H9 (cell line): ENCODE results near the gene VIPR2. TPM values are rescaled to one million over a fixed set of nuclear protein-coding genes. Genes with fewer than 3 reads are reported as not detected.
"Not testable (repeated sequence)": the region's sequence is repeated elsewhere in the genome, so short reads cannot be mapped to it uniquely, and the experiment has no call there.

Source experiments
- DNase-seq: peaks from one replicate; pipeline ENCODE4 v3.0.0-alpha.2; 2017
- H2AFZ ChIP-seq: one replicate; pipeline ENCODE4 v1.6.1; 2013; ENCODE audit warnings: mild to moderate bottlenecking, low read length, control low read depth, moderate library complexity
- H2AK5ac ChIP-seq: 2 replicates; pipeline ENCODE4 v1.6.1; 2013; ENCODE audit warnings: low read length, control low read depth, mixed read lengths; ENCODE audit not compliant: insufficient read length
- H2BK120ac ChIP-seq: one replicate; pipeline ENCODE4 v1.6.1; 2013; ENCODE audit warnings: low read depth, mild to moderate bottlenecking, low read length, control low read depth, inconsistent platforms; ENCODE audit not compliant: poor library complexity, severe bottlenecking
- H2BK12ac ChIP-seq: 2 replicates; pipeline ENCODE4 v1.6.1; 2013; ENCODE audit warnings: low read length, control low read depth, mixed read lengths, low read depth; ENCODE audit not compliant: insufficient read length
- H2BK15ac ChIP-seq: 2 replicates; pipeline ENCODE4 v1.6.1; 2013; ENCODE audit warnings: low read depth, low read length, control low read depth
- H2BK20ac ChIP-seq: one replicate; pipeline ENCODE4 v1.6.1; 2013; ENCODE audit warnings: low read depth, mild to moderate bottlenecking, low read length, control low read depth, inconsistent platforms; ENCODE audit not compliant: poor library complexity, severe bottlenecking
- H2BK5ac ChIP-seq: 2 replicates; pipeline ENCODE4 v1.6.1; 2013; ENCODE audit warnings: low read length, control low read depth, mixed read lengths; ENCODE audit not compliant: insufficient read length
- H3K14ac ChIP-seq: 2 replicates; pipeline ENCODE4 v1.6.1; 2013; ENCODE audit warnings: low read length, control low read depth; ENCODE audit not compliant: insufficient read depth
- H3K18ac ChIP-seq: 2 replicates; pipeline ENCODE4 v1.6.1; 2013; ENCODE audit warnings: low read depth, mild to moderate bottlenecking, mixed read lengths, low read length, control low read depth; ENCODE audit not compliant: insufficient read length
- H3K23ac ChIP-seq: 2 replicates; pipeline ENCODE4 v1.6.1; 2013; ENCODE audit warnings: low read length, control low read depth, mixed read lengths, low read depth; ENCODE audit not compliant: insufficient read length
- H3K23me2 ChIP-seq: 2 replicates; pipeline ENCODE4 v1.6.1; 2013; ENCODE audit warnings: low read depth, mild to moderate bottlenecking, mixed read lengths, low read length, control low read depth; ENCODE audit not compliant: insufficient read length, poor library complexity, severe bottlenecking
- H3K27ac ChIP-seq: 2 replicates; pipeline ENCODE4 v1.5.1; 2013; ENCODE audit warnings: low read length, control low read depth, mixed read lengths, low read depth; ENCODE audit not compliant: insufficient read length
- H3K27me3 ChIP-seq: 2 replicates; pipeline ENCODE4 v1.6.1; 2013; ENCODE audit warnings: low read length, control low read depth, inconsistent platforms; ENCODE audit not compliant: insufficient read depth
- H3K4ac ChIP-seq: 2 replicates; pipeline ENCODE4 v1.6.1; 2013; ENCODE audit warnings: low read depth, mild to moderate bottlenecking, control low read depth, inconsistent platforms, low read length, moderate library complexity
- H3K4me1 ChIP-seq: 2 replicates; pipeline ENCODE4 v1.6.1; 2013; ENCODE audit warnings: low read length, control low read depth, inconsistent platforms; ENCODE audit not compliant: insufficient read depth
- H3K4me2 ChIP-seq: 2 replicates; pipeline ENCODE4 v1.6.1; 2013; ENCODE audit warnings: low read length, control low read depth, mixed read lengths; ENCODE audit not compliant: insufficient read length, insufficient read depth
- H3K56ac ChIP-seq: 2 replicates; pipeline ENCODE4 v1.6.1; 2013; ENCODE audit warnings: low read depth, mild to moderate bottlenecking, mixed read lengths, low read length, control low read depth; ENCODE audit not compliant: insufficient read length
- H3K79me1 ChIP-seq: 2 replicates; pipeline ENCODE4 v1.6.1; 2013; ENCODE audit warnings: low read depth, mild to moderate bottlenecking, moderate library complexity, low read length, control low read depth, inconsistent platforms; ENCODE audit not compliant: insufficient read depth, poor library complexity, severe bottlenecking
- H3K79me2 ChIP-seq: 2 replicates; pipeline ENCODE4 v1.6.1; 2013; ENCODE audit warnings: low read length, control low read depth, inconsistent platforms; ENCODE audit not compliant: insufficient read depth
- H3K9ac ChIP-seq: 2 replicates; pipeline ENCODE4 v1.6.1; 2013; ENCODE audit warnings: low read length, control low read depth, mixed read lengths; ENCODE audit not compliant: insufficient read length; ENCODE audit errors: extremely low read depth
- H3K9me3 ChIP-seq: one replicate; pipeline ENCODE4 v1.6.1; 2013; ENCODE audit warnings: low read depth, low read length, inconsistent platforms; ENCODE audit not compliant: control insufficient read depth
- H3T11ph ChIP-seq: one replicate; pipeline ENCODE4 v1.6.1; 2013; ENCODE audit warnings: mild to moderate bottlenecking, low read length, control low read depth, inconsistent platforms
- H4K20me1 ChIP-seq: one replicate; pipeline ENCODE4 v1.6.1; 2013; ENCODE audit not compliant: control insufficient read depth, insufficient read length, insufficient read depth
- H4K5ac ChIP-seq: 2 replicates; pipeline ENCODE4 v1.6.1; 2013; ENCODE audit warnings: low read depth, mild to moderate bottlenecking, mixed read lengths, low read length, control low read depth; ENCODE audit not compliant: insufficient read length
- H4K8ac ChIP-seq: replicated peaks from 2 replicates; pipeline ENCODE4 v1.6.1; 2013; ENCODE audit warnings: low read length, control low read depth, mixed read lengths, low read depth; ENCODE audit not compliant: insufficient read length
- H4K91ac ChIP-seq: 2 replicates; pipeline ENCODE4 v1.6.1; 2013; ENCODE audit warnings: low read depth, mild to moderate bottlenecking, moderate library complexity, mixed read lengths, low read length, control low read depth; ENCODE audit not compliant: insufficient read length
- H3K27ac Mint-ChIP-seq, 3 experiments: 2 replicates in 2 of 3; 3 replicates in 1 of 3; pipeline ENCODE4 v1.8.0; 2020 to 2021; ENCODE audit warnings: mixed read lengths in 3 of 3, mild to moderate bottlenecking in 1 of 3, moderate library complexity in 1 of 3
- H3K27me3 Mint-ChIP-seq: 2 replicates; pipeline ENCODE4 v1.8.0; 2021; ENCODE audit warnings: low read depth, mild to moderate bottlenecking, moderate library complexity, mixed read lengths
- H3K36me3 Mint-ChIP-seq, 3 experiments: 2 replicates in 2 of 3; 3 replicates in 1 of 3; pipeline ENCODE4 v1.8.0; 2020 to 2021; ENCODE audit warnings: low read depth in 3 of 3, mixed read lengths in 3 of 3; ENCODE audit not compliant: insufficient read depth in 1 of 3
- H3K4me1 Mint-ChIP-seq, 2 experiments: 2 replicates each; pipeline ENCODE4 v1.8.0; 2020; ENCODE audit warnings: mixed read lengths in 2 of 2
- H3K4me3 Mint-ChIP-seq, 2 experiments: 2 replicates in 1 of 2; 3 replicates in 1 of 2; pipeline ENCODE4 v1.8.0; 2020 to 2021; ENCODE audit warnings: mild to moderate bottlenecking in 2 of 2, mixed read lengths in 2 of 2, moderate library complexity in 1 of 2
- H3K9me3 Mint-ChIP-seq, 2 experiments: 2 replicates in 1 of 2; 3 replicates in 1 of 2; pipeline ENCODE4 v1.8.0; 2020; ENCODE audit warnings: mild to moderate bottlenecking in 2 of 2, mixed read lengths in 2 of 2, moderate library complexity in 1 of 2
- total RNA-seq: library from RNA; stranded (reverse); gene quantifications from 2 replicates; pipeline ENCODE4 v1.2.1, GENCODE V29; 2021

The VIPR2 gene
- total RNA-seq, 1 experiment from 2014 or later = 1.6 TPM

GRCh38 chr7:159123294-159123693 is 21.4 kb downstream of the VIPR2 start:
- not testable (repeated sequence) for H2BK120ac ChIP-seq, H3K27ac ChIP-seq, H3K9ac ChIP-seq, DNase-seq, H3K36me3 Mint-ChIP-seq, H2BK20ac ChIP-seq, H3K23ac ChIP-seq, H3K14ac ChIP-seq, H2BK12ac ChIP-seq, H3K9me3 Mint-ChIP-seq, H4K20me1 ChIP-seq, H3T11ph ChIP-seq, H2BK15ac ChIP-seq, H3K18ac ChIP-seq, H3K27me3 ChIP-seq, H2BK5ac ChIP-seq, H3K56ac ChIP-seq, H3K27ac Mint-ChIP-seq, H3K79me2 ChIP-seq, H2AFZ ChIP-seq, H3K23me2 ChIP-seq, H3K4ac ChIP-seq, H3K4me2 ChIP-seq, H3K79me1 ChIP-seq, H4K91ac ChIP-seq, H3K27me3 Mint-ChIP-seq, H3K9me3 ChIP-seq, H4K8ac ChIP-seq, H3K4me1 ChIP-seq, H3K4me1 Mint-ChIP-seq, H3K4me3 Mint-ChIP-seq, H4K5ac ChIP-seq, H2AK5ac ChIP-seq
